Skeletal muscle tissue (tissue), 4 donors: ENCODE results near the gene PALM. TPM values are rescaled to one million over a fixed set of nuclear protein-coding genes. Genes with fewer than 3 reads are reported as not detected.
"Not testable (repeated sequence)": the region's sequence is repeated elsewhere in the genome, so short reads cannot be mapped to it uniquely, and the experiment has no call there.

Experiments
- H3K27ac ChIP-seq: one replicate; pipeline ENCODE4 v1.7.0; 2013; ENCODE audit warnings: mild to moderate bottlenecking, low read depth, low read length, inconsistent platforms
- H3K27me3 ChIP-seq, 3 donors: one replicate each; pipeline ENCODE4 v1.7.0; 2013; ENCODE audit warnings: low read length in 3 of 3; ENCODE audit not compliant: control insufficient read depth in 3 of 3, insufficient read depth in 3 of 3
- H3K36me3 ChIP-seq, 3 donors: one replicate each; pipeline ENCODE4 v1.7.0; 2013; ENCODE audit warnings: low read length in 3 of 3; ENCODE audit not compliant: control insufficient read depth in 3 of 3, insufficient read depth in 3 of 3
- H3K4me1 ChIP-seq, 3 donors: one replicate each; pipeline ENCODE4 v1.7.0; 2013; ENCODE audit warnings: low read length in 3 of 3, mild to moderate bottlenecking in 3 of 3; ENCODE audit not compliant: control insufficient read depth in 3 of 3, insufficient read depth in 3 of 3
- H3K4me3 ChIP-seq, 3 donors: one replicate each; pipeline ENCODE4 v1.7.0; 2013; ENCODE audit warnings: low read length in 3 of 3
- H3K9ac ChIP-seq, 3 donors: one replicate each; pipeline ENCODE4 v1.7.0; 2013; ENCODE audit warnings: low read length in 3 of 3, mild to moderate bottlenecking in 3 of 3, moderate library complexity in 2 of 3, low read depth in 1 of 3
- H3K9me3 ChIP-seq, 3 donors: one replicate each; pipeline ENCODE4 v1.7.0; 2013; ENCODE audit warnings: low read length in 3 of 3; ENCODE audit not compliant: control insufficient read depth in 3 of 3
- total RNA-seq: library from RNA; depleted of rRNA; stranded (reverse); fragments of >200 nt; gene quantifications from one replicate; pipeline ENCODE4 v1.2.3, GENCODE V29; 2014
- donor health status: Osteomylitis.

The PALM gene
- total RNA-seq, 1 donor from 2014 or later: 13.0 TPM

DNA sequence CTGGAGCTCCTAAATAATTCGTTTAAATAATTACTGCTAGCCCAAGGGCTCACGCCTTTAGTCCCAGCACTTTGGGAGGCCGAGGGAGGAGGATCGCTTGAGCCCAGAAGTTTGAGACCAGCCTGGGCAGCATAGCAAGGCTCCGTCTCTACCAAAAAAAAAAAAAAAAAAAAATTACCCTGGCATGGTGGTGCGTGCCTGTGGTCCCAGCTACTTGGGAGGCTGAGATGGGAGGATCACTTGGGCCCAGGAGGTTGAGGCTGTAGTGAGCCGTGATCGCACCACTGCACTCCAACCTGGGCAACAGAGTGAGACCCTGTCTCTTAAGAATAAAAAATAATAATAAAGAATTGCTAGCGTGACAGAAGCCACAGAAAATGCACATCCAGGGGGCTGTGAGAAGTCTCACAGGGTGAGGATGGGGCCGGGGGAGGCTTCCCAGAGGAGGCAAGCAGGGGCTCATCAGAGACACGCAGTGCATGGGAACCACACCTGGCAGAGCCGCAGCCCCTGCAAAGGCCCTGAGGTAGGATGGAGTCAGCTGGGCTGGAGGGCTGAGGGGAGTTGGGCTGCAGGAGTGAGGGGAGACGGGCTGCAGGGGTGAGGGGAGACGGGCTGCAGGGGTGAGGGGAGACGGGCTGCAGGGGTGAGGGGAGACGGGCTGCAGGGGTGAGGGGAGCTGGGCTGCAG lies 32.2 kb downstream of the PALM start:
- H3K9ac ChIP-seq, H3K4me1 ChIP-seq, H3K4me3 ChIP-seq, H3K27ac ChIP-seq, H3K36me3 ChIP-seq, H3K9me3 ChIP-seq: not testable (repeated sequence)
- H3K27me3 ChIP-seq: peaks cover 10 to 15% (median 13%) of the 10 kb centered on the region in 3 donors

DNA sequence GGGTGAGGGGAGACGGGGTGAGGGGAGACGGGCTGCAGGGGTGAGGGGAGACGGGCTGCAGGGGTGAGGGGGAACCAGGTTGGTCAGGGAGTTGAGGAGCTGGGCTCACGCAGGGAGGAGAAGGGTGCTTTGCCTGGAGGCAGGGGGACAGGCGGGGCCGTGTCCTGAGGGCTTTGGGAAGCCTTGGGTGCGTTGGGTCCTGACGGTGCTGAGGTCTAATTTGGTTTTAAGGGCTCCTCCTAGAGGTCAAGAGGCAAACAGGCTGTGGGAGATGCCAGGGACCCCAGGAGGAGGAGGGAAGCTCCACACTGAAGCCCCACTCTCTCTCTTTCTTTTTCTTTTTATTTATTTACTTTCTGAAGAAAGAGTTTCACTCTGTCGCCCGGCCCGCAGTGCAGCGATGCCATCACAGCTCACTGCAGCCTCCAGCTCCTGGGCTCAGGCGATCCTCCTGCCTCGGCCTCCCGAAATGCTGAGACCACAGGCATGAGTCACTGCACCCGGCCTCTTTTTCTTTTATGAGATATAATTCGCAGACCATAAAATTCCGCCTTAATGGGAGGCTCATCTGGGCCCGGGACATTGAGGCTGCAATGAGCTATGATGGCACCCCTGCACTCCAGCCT lies 32.9 kb downstream of the PALM start:
- Histone ChIP-seq H3K4me3 (no peak overlapping the region), H3K9me3 (no peaks in the 10 kb centered on the region), H3K27ac (no peak overlapping the region), H3K27me3 (peaks cover 10 to 15% (median 13%) of the 10 kb centered on the region in 3 donors), H3K4me1 (no peaks in the 10 kb centered on the region), H3K36me3 (peaks cover 0 to 4% (median 2%) of the 10 kb centered on the region in 3 donors), H3K9ac (no peak overlapping the region)

DNA sequence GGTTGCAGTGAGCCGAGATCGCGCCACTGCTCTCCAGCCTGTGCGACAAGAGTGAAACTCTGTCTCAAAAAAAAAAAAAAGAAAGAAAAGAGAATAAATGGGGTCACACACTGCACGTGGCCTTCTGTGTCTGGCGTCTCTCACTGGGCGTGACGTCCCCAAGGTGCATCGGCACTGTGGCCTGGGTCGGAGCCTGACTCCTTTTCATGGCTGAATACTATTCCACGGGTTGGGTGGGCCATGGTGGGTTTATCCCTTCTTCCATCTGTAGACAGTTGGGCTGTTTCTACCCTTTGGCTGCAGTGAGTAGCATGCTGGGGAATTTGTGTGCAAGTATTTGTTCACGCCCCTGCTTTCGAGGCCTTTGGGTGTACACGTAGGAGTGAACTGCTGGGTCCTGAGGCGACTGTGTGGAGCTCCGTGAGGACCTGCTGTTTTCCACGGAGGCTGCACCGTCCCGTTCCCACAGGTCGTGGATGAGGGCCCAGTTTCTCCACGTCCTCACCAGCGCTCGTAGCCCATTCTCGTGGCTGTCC lies 33.9 kb downstream of the PALM start:
- H3K4me1 ChIP-seq: no peaks in the 10 kb centered on the region
- no peak overlapping the region for H3K27ac ChIP-seq
- H3K9me3 ChIP-seq: peaks cover 0 to 1% (median 0%) of the 10 kb centered on the region in 3 donors
- H3K4me3 ChIP-seq: no peak overlapping the region
- H3K27me3 ChIP-seq: peaks cover 9 to 12% (median 10%) of the 10 kb centered on the region in 3 donors
- peaks cover 0 to 4% (median 2%) of the 10 kb centered on the region in 3 donors for H3K36me3 ChIP-seq
- H3K9ac ChIP-seq: no peak overlapping the region

DNA sequence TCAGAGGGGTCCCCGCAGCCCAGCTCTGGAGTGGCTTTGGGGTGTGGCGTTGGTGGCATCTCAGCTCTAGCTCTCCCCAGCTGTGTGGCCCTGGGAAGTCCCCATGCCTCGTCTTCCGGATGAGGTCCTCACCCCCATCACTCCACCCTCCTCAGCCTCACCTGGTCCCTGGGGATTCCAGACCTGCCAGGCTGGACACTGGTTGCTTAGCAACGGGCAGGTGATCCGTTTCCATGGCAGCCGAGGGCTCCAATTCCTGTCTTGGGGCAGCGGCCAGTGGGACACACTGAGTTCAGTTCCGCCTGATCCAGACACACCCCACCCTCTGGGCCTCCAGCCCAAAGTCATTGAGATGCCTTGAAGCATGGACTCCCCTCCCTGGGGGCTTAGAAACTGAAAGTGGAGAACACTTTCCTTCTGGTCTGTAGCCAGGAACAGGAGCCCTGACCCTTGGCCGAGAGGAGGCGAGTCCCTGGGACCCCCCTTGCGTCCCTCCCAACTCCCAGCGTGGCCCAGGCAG lies 34.5 kb downstream of the PALM start:
- Histone ChIP-seq H3K9ac (no peak overlapping the region), H3K9me3 (peaks cover 0 to 7% (median 0%) of the 10 kb centered on the region in 3 donors), H3K27me3 (peaks cover 9 to 12% (median 10%) of the 10 kb centered on the region in 3 donors), H3K4me3 (no peak overlapping the region), H3K36me3 (peaks cover 0 to 4% (median 2%) of the 10 kb centered on the region in 3 donors), H3K4me1 (no peaks in the 10 kb centered on the region), H3K27ac (no peak overlapping the region)

DNA sequence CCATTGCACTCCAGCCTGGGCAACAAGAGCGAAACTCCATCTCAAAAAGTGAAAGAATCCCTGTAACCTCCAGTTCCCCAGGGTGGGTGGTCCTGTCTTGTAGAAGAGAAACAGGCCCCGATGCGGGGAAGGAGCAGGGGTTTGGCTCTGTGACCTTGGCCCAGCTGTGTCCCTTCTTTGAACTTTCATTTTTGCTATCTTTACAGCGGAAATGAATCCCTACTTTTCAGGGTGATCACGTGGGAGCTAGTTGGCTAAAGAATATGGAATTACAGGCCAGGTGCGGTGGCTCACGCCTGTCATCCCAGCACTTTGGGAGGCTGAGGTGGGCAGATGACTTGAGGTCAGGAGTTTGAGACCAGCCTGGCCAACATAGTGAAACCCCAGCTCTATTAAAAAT lies 36.4 kb downstream of the PALM start:
- H3K27ac ChIP-seq, H3K9ac ChIP-seq, H3K4me1 ChIP-seq, H3K36me3 ChIP-seq, H3K27me3 ChIP-seq, H3K9me3 ChIP-seq, H3K4me3 ChIP-seq: not testable (repeated sequence)

DNA sequence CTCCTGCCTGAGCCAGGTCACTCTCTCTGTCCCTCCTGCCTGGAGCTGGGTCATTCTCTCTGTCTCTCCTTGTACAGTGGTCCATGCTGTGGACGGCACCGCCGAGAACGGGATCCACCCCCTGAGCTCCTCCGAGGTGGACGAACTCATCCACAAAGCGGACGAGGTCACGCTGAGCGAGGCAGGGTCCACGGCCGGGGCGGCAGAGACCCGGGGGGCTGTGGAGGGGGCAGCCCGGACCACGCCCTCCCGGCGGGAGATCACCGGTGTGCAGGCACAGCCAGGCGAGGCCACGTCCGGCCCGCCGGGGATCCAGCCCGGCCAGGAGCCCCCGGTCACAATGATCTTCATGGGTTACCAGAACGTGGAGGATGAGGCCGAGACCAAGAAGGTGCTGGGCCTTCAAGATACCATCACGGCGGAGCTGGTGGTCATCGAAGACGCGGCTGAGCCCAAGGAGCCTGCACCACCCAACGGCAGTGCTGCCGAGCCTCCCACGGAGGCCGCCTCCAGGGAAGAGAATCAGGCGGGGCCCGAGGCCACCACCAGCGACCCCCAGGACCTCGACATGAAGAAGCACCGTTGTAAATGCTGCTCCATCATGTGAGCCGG lies 37.6 kb downstream of the PALM start:
- peaks cover 0 to 7% (median 4%) of the 10 kb centered on the region in 3 donors for H3K27me3 ChIP-seq
- no peak overlapping the region for H3K4me3 ChIP-seq
- no peak overlapping the region for H3K9ac ChIP-seq
- H3K4me1 ChIP-seq: no peaks in the 10 kb centered on the region
- peaks cover 0 to 2% (median 2%) of the 10 kb centered on the region in 3 donors for H3K36me3 ChIP-seq
- H3K27ac ChIP-seq: no peak overlapping the region
- H3K9me3 ChIP-seq: peaks cover 0 to 8% (median 0%) of the 10 kb centered on the region in 3 donors

GRCh38 chr19:746956-747355 lies 38.2 kb downstream of the PALM start:
- Histone ChIP-seq H3K9ac (no peak overlapping the region), H3K27me3 (peaks cover 4 to 11% (median 6%) of the 10 kb centered on the region in 3 donors), H3K27ac (no peak overlapping the region), H3K9me3 (peaks cover 0 to 8% (median 0%) of the 10 kb centered on the region in 3 donors), H3K4me1 (no peaks in the 10 kb centered on the region), H3K36me3 (peaks cover 0 to 2% (median 2%) of the 10 kb centered on the region in 3 donors), H3K4me3 (no peak overlapping the region)

- Histone ChIP-seq H3K9me3 (peaks cover 0 to 8% (median 0%) of the 10 kb centered on the region in 3 donors), H3K36me3 (peaks cover 0 to 2% (median 2%) of the 10 kb centered on the region in 3 donors), H3K4me3 (no peak overlapping the region), H3K27ac (no peak overlapping the region), H3K9ac (no peak overlapping the region), H3K4me1 (no peaks in the 10 kb centered on the region), H3K27me3 (peaks cover 4 to 11% (median 9%) of the 10 kb centered on the region in 3 donors)
Measured at GRCh38 chr19:747432-748273, 38.9 kb downstream of the PALM start.

GRCh38 chr19:748274-748598 lies 39.5 kb downstream of the PALM start:
- Histone ChIP-seq H3K4me3 (no peak overlapping the region), H3K36me3 (peaks cover 0 to 2% (median 2%) of the 10 kb centered on the region in 3 donors), H3K27me3 (peaks cover 0 to 15% (median 13%) of the 10 kb centered on the region in 3 donors), H3K9ac (no peak overlapping the region), H3K9me3 (peaks cover 0 to 8% (median 0%) of the 10 kb centered on the region in 3 donors), H3K27ac (no peak overlapping the region), H3K4me1 (no peaks in the 10 kb centered on the region)
